Activated T-helper 1 cell treated with anti-CD3 and anti-CD28 coated beads, Interleukin-2, amount 50 U/mL, for 16 hours (primary cell): ENCODE results near the gene RAB8B.
"Not testable (repeated sequence)": the region's sequence is repeated elsewhere in the genome, so short reads cannot be mapped to it uniquely, and the experiment has no call there.

ENCODE experiments used
- DNase-seq, 2 donors: peaks; one replicate each; pipeline ENCODE4 v3.0.0-alpha.2; 2020; ENCODE audit warnings: low read depth in 1 of 2, low spot score in 1 of 2

RAB8B gene

GRCh38 chr15:63233667-63234423, 44.4 kb downstream of the RAB8B start:
- no peak for DNase-seq

GRCh38 chr15:63234451-63234870, 45.1 kb downstream of the RAB8B start:
- no peak for DNase-seq

DNA sequence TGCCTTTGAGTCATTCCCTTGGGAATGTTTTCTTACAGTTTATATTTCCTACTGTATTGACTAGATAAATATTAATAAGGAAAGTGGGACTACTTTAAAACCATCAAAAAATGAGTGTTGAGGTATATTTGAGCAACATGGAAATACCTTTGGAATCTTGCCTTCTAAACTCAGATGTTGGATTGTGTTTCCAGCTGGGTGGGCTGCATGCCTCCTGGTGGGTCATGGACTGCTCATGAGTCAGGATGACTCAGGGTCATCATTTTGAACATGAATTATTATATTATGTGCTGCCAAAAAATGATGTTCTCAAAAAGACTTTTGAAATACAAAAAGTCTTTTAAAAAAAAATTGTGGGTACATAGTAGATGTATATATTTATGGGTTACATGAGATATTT, 46.9 kb downstream of the RAB8B start:
- no peak for DNase-seq

- DNase-seq = not testable (repeated sequence)
Measured at GRCh38 chr15:63237086-63237485, 47.7 kb downstream of the RAB8B start.

- DNase-seq = no peak
Measured at GRCh38 chr15:63238171-63238570, 48.8 kb downstream of the RAB8B start.

GRCh38 chr15:63238796-63239195, 49.4 kb downstream of the RAB8B start:
- DNase-seq = no peak

- no peak for DNase-seq
Measured at GRCh38 chr15:63240109-63240508, 50.7 kb downstream of the RAB8B start.

DNA sequence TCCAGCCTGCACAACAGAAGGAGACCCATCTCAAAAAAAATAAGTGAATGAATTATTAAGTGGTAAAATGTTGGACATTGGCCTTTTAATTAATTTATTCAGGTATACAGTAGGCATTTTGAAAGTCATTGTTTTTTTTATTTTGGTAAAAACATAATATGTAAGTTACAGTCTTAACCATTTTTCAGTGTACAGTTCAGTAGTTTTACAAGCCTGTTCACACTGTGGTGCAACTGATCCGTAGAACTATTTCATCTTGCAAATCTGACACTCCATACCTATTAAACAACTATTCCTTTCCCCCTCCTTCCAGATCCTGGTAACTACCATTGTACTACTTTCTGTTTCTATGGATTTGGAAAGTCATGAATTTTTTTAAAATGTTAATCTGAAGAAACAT, 51.9 kb downstream of the RAB8B start:
- no peak for DNase-seq

DNA sequence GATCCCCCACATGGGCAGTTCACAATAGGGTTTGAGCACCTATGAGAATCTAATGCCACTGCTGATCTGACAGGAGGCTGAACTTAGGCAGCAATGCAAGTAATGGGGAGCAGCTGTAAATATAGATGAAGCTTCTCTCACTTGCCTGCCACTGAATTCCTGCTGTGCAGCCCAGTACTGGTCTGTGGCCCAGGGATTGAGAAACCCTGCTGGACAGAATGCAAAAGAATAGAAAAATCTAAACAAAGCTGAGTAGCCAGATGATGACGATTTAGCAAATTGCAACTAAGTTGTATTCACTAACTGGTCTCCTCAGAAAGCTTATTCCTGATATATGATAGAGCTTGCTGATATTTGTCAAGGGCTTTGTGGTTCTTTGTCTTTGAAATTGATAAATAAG, 53.7 kb downstream of the RAB8B start:
- no peak for DNase-seq

DNA sequence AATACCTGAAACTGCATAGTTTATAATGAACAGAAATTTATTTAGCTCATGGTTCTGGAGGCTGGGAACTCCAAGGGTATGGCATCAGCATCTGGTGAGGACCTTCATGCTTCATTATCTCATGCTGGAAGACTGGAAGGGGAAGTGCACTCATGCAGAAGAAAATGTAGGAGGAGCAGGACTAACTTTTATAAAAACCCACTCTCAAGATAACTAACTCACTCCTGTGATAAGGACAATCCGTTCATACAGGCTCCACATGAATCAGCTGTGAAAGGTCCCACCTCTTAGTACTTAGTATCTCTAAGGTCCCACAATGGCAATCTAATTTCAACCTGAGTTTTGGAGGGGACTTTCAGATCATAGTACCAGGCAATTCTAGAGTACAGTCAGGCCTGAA, 54.4 kb downstream of the RAB8B start:
- no peak for DNase-seq

DNA sequence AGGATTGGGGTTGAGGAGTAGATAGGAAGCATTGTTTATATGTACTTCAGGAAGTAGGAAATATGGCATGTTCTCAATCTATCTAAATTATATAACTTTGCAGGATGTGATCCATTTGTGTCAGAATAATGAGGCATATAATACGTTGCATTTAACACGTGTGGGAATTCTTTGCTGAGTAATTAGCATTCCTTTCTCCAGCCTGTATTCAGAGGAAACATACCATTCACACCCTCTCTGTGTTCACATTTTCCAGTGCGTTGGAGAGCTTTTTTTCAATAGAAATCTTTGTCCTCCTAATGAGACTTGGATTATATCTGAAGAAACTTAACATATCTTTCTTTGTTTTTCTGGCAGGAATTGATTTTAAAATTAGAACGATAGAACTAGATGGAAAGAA, 55.0 kb downstream of the RAB8B start:
- DNase-seq = no peak

DNA sequence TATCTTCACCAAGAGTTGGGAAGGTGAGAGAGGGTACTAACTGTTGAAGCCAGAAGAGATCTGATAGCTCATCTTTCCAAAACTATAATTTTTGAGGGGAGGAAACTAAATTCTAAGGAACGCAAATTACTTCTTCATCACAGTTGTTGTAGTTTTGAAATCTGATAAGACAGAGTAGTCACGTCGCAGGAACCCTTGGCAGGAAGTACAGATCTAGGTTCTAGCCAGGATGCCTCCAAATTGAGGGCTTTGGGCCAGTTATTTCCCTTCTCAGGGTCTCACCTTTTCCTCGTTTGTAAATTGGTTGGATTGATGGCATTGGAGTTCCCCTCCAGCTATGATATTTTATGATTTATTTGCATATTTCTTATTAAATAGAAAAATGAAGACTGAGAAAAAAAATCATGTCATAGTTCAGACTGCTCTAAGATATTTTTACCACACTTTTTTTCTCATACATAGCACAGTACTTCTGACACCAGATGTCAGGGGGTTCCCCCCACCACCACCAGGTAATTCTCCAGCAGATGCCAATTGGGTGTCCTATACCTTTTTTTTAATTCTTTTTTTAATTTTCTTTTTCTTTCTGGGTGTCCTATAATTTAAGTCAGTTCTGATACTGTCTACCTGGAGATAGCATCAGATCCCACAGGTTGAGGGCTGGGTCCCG, 55.7 kb downstream of the RAB8B start:
- DNase-seq = no peak

DNA sequence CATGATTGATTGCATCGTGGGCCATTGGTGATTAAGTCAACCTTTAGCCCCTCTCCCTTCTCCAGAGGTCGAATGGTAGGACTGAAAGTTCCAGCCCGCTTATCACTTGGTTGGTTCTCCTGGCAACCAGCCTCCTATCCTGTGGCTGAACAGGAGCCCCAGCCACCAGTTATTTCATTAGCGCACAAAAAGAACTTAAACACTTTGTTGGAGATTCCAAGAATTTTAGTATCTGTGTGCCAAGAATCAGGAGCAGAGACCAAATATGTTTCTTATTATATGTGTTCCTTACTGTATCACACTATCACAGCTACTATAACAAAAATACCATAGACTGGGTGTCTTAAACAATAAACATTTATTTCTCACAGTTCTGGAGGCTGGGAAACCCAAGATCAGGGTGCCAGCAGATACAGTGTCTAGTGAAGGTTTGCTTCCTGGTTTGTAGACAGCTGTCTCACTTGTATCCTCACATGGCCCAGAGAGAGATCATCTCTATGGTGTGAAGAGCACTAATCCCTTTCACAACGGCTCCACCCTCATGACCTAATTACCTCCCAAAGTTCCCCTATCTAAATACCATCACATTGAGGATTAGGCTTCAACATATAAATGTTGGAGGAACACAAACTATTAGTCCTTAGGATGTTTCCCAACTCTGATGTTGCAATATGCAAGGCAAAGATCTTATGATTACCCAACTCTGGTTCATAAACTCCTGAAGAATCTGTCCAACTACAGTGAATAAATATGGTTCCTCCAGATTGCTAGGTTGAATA, 57.5 kb downstream of the RAB8B start:
- DNase-seq = no peak

DNA sequence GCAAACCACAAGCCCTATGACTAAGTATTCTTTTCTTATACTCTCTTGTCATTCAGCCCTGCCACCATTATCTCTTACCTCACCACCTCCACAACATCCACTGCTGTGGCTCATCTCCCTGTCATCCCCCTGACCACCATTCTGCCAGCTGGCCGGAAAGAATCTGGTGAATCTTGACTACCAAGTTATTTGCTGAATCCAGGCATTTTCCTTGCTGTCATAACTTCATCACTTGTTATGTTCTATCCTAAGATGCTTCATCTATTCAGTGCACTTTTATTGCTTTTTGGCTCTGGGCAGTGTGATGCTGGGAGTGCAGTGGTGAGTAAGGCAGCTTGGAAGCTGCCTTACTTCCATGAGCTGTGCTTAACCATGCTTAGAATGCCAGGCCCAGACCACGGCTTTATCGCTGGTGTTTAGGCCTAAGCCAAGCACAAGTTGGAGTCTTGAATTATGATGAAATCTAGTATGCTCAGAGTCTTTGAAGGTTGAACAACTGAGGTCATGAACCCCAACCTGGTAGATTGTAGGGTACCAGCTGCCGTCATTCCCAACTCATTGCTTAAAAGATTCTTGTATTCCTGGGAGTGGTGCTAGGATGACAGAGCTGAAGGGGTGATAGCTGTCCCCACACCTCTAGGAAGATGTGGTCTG, 61.0 kb downstream of the RAB8B start:
- DNase-seq = no peak

DNA sequence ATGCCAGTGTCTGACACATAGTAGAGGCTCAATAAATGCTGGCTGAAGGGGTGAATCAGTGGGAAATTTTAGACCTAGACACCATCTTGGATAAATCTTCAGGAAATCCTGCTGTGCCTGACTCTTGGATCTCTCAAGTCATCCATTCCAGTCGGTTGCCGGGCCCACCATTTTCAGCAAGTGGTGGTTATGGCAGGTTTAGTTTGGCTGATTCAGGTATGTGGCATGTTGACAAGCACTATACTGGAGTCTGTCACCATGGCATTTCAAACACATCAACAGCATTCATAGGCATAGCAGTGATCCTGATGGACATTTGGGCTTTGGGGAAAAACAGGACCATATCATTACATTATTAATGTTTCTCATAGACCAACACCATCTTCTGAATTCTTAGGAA, 62.3 kb downstream of the RAB8B start:
- DNase-seq = no peak

DNA sequence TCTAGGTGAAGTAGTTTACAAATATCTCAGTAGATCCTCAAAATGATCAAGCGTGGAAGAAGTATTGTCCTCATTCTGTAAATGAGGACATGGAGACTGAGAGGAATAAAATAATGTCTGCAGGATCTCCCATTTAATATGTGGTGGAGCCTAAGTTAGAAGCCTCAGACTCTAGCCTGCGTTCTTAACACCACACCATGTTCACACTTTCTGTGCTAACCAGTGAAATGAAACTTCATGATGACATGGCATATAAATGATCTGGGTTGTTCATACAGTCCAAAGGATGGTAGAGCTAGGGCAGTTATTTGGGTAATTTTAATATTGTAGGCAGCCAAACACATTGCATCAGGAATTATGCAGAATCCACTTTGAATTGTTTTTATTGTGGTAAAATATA, 62.9 kb downstream of the RAB8B start:
- DNase-seq = no peak

GRCh38 chr15:63254991-63255390, 65.6 kb downstream of the RAB8B start:
- DNase-seq = no peak

GRCh38 chr15:63255489-63255990, 66.1 kb downstream of the RAB8B start:
- no peak for DNase-seq

DNA sequence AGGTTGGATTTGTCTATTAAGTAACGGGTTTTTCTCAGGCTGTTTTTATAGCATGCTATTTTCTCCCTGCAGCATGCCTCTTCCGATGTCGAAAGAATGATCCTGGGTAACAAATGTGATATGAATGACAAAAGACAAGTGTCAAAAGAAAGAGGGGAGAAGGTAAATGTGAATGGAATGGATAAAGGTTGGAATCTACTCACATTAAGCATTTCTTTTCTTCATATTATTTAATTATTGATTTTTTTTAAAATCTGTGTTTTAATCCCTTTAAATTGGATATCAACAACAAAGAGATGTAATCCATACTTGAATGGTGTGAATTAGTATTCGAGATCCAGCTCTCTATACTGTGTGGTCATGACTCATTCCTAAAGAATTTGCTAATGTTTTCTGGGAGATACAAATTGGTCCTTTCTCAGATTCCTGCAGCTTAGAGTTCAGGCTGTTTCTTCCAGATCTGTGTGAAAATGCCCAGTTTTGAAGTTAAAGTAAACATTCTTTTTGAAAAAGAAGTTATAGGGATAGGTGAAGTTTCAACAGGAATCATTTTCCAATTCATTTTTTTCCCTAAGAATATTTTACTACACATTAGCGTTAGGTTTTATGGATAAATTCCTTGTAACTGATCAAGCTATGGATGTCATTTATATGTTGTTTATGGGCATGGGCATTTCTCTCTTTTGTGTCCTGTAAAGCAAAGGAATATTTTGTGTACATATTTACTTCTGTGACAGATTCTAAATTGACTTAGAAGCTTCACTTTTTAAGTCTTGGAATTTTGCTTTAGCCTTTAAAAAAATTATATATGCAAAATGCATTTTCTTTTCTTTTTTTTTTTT, 67.2 kb downstream of the RAB8B start:
- DNase-seq = no peak

- DNase-seq = no peak
Measured at GRCh38 chr15:63258658-63259057, 69.3 kb downstream of the RAB8B start.
